Posterior cingulate gyrus (tissue), 11 donors: ENCODE data around the gene SLX9.
A peak's percentile ranks its signal among the peaks of the same experiment; 100 is the strongest.

Experiments
- DNase-seq, 10 donors: peaks; one replicate each; pipeline versions ENCODE4 v3.0.0 to v3.0.0-alpha.2; 2020 to 2021; ENCODE audit warnings: mixed read lengths in 3 of 10
- intact Hi-C: fragments of 100-400 bp; cut with DNase I; formaldehyde crosslinking; loops from one replicate; pipeline ENCODE4 v1.15.1; 2023

The SLX9 gene

GRCh38 chr21:45010860-45011259, 71.0 kb downstream of the SLX9 start:
- DNase-seq, result peak in 5 of 10 donors; percentile 2 to 43 (median 14)
- intact Hi-C loops, result no loop called here

- peak in 4 of 10 donors; percentile 3 to 67 (median 50) for DNase-seq
- intact Hi-C loops, result no loop called here
Observed at GRCh38 chr21:45011426-45011825, 71.6 kb downstream of the SLX9 start.

- intact Hi-C loops, result no loop called here
- DNase-seq, result peak in 5 of 10 donors; percentile 3 to 67 (median 64)
Observed at GRCh38 chr21:45011911-45012661, 72.3 kb downstream of the SLX9 start.

GRCh38 chr21:45012662-45013259, 72.9 kb downstream of the SLX9 start:
- intact Hi-C loops, result no loop called here
- DNase-seq, result peak in 4 of 10 donors; percentile 3 to 49 (median 34)

- peak in 5 of 10 donors; percentile 2 to 70 (median 54) for DNase-seq
- intact Hi-C loops, result no loop called here
Observed at GRCh38 chr21:45013260-45013841, 73.5 kb downstream of the SLX9 start.

- DNase-seq, result peak in 4 of 10 donors; percentile 1 to 41 (median 20)
- intact Hi-C loops, result loop anchor here (2.0 kb wide), 1 partner anchor 66 kb away; no protein-coding TSS in a partner anchor
Observed at GRCh38 chr21:45014747-45015468, 75.1 kb downstream of the SLX9 start.

GRCh38 chr21:45015469-45015860, 75.6 kb downstream of the SLX9 start:
- intact Hi-C loops, result loop anchor here (2.0 kb wide), 1 partner anchor 65 kb away; no protein-coding TSS in a partner anchor
- peak in 3 of 10 donors; percentile 26 to 55 (median 55) for DNase-seq

GRCh38 chr21:45016031-45016405, 76.2 kb downstream of the SLX9 start:
- DNase-seq, result peak in 4 of 10 donors; percentile 2 to 80 (median 29)
- intact Hi-C loops, result no loop called here

- intact Hi-C loops, result no loop called here
- peak in 6 of 10 donors; percentile 3 to 58 (median 26) for DNase-seq
Observed at GRCh38 chr21:45016406-45017038, 76.7 kb downstream of the SLX9 start.

GRCh38 chr21:45017039-45017960, 77.5 kb downstream of the SLX9 start:
- intact Hi-C loops, result no loop called here
- DNase-seq, result peak in 3 of 10 donors; percentile 4 to 63 (median 39)

- peak in 4 of 10 donors; percentile 1 to 74 (median 58) for DNase-seq
- intact Hi-C loops, result no loop called here
Observed at GRCh38 chr21:45018131-45019075, 78.6 kb downstream of the SLX9 start.

- peak in 6 of 10 donors; percentile 6 to 79 (median 41) for DNase-seq
- intact Hi-C loops, result no loop called here
Observed at GRCh38 chr21:45019076-45019886, 79.5 kb downstream of the SLX9 start.

- intact Hi-C loops, result no loop called here
- peak in 5 of 10 donors; percentile 3 to 73 (median 6) for DNase-seq
Observed at GRCh38 chr21:45019887-45020537, 80.2 kb downstream of the SLX9 start.

GRCh38 chr21:45020629-45021427, 81.0 kb downstream of the SLX9 start:
- DNase-seq, result peak in 4 of 10 donors; percentile 3 to 64 (median 44)
- intact Hi-C loops, result no loop called here

GRCh38 chr21:45021428-45022347, 81.9 kb downstream of the SLX9 start:
- DNase-seq, result peak in 4 of 10 donors; percentile 4 to 78 (median 72)
- intact Hi-C loops, result no loop called here
